ENCODE measurements around the gene CNDP1.

DNA sequence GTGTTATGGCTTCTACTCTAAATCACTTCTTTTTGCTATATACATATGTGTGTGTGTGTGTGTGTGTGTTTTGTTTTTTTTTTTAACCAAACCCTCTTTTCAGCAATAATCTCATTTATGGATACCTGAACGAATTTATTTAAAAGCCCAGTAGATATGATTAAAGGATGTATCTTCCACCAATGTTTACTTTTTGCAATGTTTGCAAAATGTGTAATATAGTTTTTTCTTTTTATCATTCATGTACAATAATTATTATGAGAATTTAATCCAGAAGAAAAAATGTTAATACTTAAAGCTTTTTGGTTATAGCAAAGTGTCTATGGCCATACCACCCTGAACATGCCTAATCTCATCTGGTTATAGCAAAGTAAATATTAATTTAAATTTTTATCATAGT, 39.8 kb upstream of the CNDP1 start:
- TF ChIP-seq, protein P1, sequence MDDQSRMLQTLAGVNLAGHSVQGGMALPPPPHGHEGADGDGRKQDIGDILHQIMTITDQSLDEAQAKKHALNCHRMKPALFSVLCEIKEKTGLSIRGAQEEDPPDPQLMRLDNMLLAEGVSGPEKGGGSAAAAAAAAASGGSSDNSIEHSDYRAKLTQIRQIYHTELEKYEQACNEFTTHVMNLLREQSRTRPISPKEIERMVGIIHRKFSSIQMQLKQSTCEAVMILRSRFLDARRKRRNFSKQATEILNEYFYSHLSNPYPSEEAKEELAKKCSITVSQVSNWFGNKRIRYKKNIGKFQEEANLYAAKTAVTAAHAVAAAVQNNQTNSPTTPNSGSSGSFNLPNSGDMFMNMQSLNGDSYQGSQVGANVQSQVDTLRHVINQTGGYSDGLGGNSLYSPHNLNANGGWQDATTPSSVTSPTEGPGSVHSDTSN (IDR thresholded peaks at IDR 0.05): no peak
- TF ChIP-seq ELF1 (IDR thresholded peaks at IDR 0.05): no peak
- TF ChIP-seq, protein P2, sequence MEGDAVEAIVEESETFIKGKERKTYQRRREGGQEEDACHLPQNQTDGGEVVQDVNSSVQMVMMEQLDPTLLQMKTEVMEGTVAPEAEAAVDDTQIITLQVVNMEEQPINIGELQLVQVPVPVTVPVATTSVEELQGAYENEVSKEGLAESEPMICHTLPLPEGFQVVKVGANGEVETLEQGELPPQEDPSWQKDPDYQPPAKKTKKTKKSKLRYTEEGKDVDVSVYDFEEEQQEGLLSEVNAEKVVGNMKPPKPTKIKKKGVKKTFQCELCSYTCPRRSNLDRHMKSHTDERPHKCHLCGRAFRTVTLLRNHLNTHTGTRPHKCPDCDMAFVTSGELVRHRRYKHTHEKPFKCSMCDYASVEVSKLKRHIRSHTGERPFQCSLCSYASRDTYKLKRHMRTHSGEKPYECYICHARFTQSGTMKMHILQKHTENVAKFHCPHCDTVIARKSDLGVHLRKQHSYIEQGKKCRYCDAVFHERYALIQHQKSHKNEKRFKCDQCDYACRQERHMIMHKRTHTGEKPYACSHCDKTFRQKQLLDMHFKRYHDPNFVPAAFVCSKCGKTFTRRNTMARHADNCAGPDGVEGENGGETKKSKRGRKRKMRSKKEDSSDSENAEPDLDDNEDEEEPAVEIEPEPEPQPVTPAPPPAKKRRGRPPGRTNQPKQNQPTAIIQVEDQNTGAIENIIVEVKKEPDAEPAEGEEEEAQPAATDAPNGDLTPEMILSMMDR (IDR thresholded peaks at IDR 0.05): no peak
- TF ChIP-seq RAD21 (IDR thresholded peaks at IDR 0.05; ENCODE audit: low read length): no peak
- no peak for TF ChIP-seq MAX (IDR thresholded peaks at IDR 0.05; ENCODE audit: low read depth)
- TF ChIP-seq EP300 (IDR thresholded peaks at IDR 0.05; ENCODE audit: borderline replicate concordance in 1 of 2, low read depth in 1 of 2, low read length in 1 of 2): no peak
- TF ChIP-seq, protein P3, sequence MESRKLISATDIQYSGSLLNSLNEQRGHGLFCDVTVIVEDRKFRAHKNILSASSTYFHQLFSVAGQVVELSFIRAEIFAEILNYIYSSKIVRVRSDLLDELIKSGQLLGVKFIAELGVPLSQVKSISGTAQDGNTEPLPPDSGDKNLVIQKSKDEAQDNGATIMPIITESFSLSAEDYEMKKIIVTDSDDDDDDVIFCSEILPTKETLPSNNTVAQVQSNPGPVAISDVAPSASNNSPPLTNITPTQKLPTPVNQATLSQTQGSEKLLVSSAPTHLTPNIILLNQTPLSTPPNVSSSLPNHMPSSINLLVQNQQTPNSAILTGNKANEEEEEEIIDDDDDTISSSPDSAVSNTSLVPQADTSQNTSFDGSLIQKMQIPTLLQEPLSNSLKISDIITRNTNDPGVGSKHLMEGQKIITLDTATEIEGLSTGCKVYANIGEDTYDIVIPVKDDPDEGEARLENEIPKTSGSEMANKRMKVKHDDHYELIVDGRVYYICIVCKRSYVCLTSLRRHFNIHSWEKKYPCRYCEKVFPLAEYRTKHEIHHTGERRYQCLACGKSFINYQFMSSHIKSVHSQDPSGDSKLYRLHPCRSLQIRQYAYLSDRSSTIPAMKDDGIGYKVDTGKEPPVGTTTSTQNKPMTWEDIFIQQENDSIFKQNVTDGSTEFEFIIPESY (IDR thresholded peaks at IDR 0.05; ENCODE audit: borderline replicate concordance, low read depth): no peak
- TF ChIP-seq POLR2AphosphoS5 (IDR thresholded peaks at IDR 0.05; ENCODE audit: low read depth, low read length): no peak
- no peak for TF ChIP-seq EZH2phosphoT487 (IDR thresholded peaks at IDR 0.05; ENCODE audit: borderline replicate concordance, low read depth)
- TF ChIP-seq YY1 (IDR thresholded peaks at IDR 0.05; ENCODE audit: low read depth): no peak
- TF ChIP-seq GATA2 (CRISPR knock-in tag; IDR thresholded peaks at IDR 0.05): no peak
- no peak for TF ChIP-seq MXI1 (IDR thresholded peaks at IDR 0.05; ENCODE audit: low read depth, low read length)
